GM12865 (cell line): ENCODE data around the gene SAMD4A.
"Not testable (repeated sequence)": the region's sequence is repeated elsewhere in the genome, so short reads cannot be mapped to it uniquely, and the experiment has no call there.

Source experiments
- DNase-seq: peaks from one replicate; pipeline ENCODE4 v3.0.0; 2010; ENCODE audit warnings: low read depth
- H3K4me3 ChIP-seq: 2 replicates; pipeline ENCODE4 v1.5.1; 2011; ENCODE audit warnings: mild to moderate bottlenecking, low read depth, low read length, control low read depth
- CTCF ChIP-seq: IDR thresholded peaks from 2 replicates; pipeline ENCODE4 v1.5.1; 2011; ENCODE audit warnings: low read length, control low read depth, low read depth, inconsistent platforms; ENCODE audit not compliant: insufficient read depth; ENCODE audit errors: missing control alignments

The SAMD4A gene

GRCh38 chr14:54792288-54792687, 225.4 kb downstream of the SAMD4A start:
- H3K4me3 ChIP-seq = no peak overlapping the region
- no peak for DNase-seq
- TF ChIP-seq CTCF = no peak

GRCh38 chr14:54794159-54794558, 227.2 kb downstream of the SAMD4A start:
- DNase-seq = peak; percentile 15
- H3K4me3 ChIP-seq = no peak overlapping the region
- TF ChIP-seq CTCF = no peak

GRCh38 chr14:54794796-54795195, 227.9 kb downstream of the SAMD4A start:
- no peak overlapping the region for H3K4me3 ChIP-seq
- no peak for TF ChIP-seq CTCF
- no peak for DNase-seq

- H3K4me3 ChIP-seq = no peak overlapping the region
- no peak for DNase-seq
- TF ChIP-seq CTCF = no peak
These were observed 230.0 kb downstream of the SAMD4A start for GRCh38 chr14:54796961-54797360.

- no peak overlapping the region for H3K4me3 ChIP-seq
- no peak for TF ChIP-seq CTCF
- no peak for DNase-seq
These were observed 230.6 kb downstream of the SAMD4A start for GRCh38 chr14:54797556-54797955.

GRCh38 chr14:54797986-54798385, 231.1 kb downstream of the SAMD4A start:
- DNase-seq = no peak
- TF ChIP-seq CTCF = no peak

GRCh38 chr14:54798465-54799124, 231.7 kb downstream of the SAMD4A start:
- no peak for DNase-seq
- no peak for TF ChIP-seq CTCF
- no peak overlapping the region for H3K4me3 ChIP-seq

More at GRCh38 chr14:54797986-54798385, 231.1 kb downstream of the SAMD4A start:
- H3K4me3 ChIP-seq = no peak overlapping the region

GRCh38 chr14:54801482-54801881, 234.6 kb downstream of the SAMD4A start:
- DNase-seq, H3K4me3 ChIP-seq: not testable (repeated sequence)
